Upper lobe of right lung (tissue), 1 donor: ENCODE data around the gene HOXB8. TPM values are rescaled to one million over a fixed set of nuclear protein-coding genes. Genes with fewer than 3 reads are reported as not detected.

ENCODE experiments used
- ATAC-seq: fragments of 200-7000 bp; cut with Tn5 transposase; one replicate; pipeline ENCODE4 v1.9.1; 2020; ENCODE audit warnings: mild to moderate bottlenecking, moderate library complexity
- DNase-seq: peaks from one replicate; pipeline ENCODE4 v3.0.0-alpha.2; 2020
- H3K27ac ChIP-seq: fragments of 200-600 bp; one replicate; pipeline ENCODE4 v1.8.0; 2022
- H3K27me3 ChIP-seq: fragments of 200-600 bp; one replicate; pipeline ENCODE4 v1.8.0; 2022; ENCODE audit warnings: mild to moderate bottlenecking
- H3K36me3 ChIP-seq: fragments of 200-600 bp; one replicate; pipeline ENCODE4 v1.8.0; 2022
- H3K4me1 ChIP-seq: fragments of 200-600 bp; one replicate; pipeline ENCODE4 v1.8.0; 2022
- H3K4me3 ChIP-seq: fragments of 200-600 bp; one replicate; pipeline ENCODE4 v1.8.0; 2022; ENCODE audit warnings: mild to moderate bottlenecking
- H3K9me3 ChIP-seq: fragments of 200-600 bp; one replicate; pipeline ENCODE4 v1.8.0; 2022
- CTCF ChIP-seq: fragments of 200-600 bp; IDR thresholded peaks from one replicate; pipeline ENCODE4 v1.8.0; 2022; ENCODE audit warnings: antibody characterized with exemption
- intact Hi-C: fragments of 100-400 bp; cut with DNase I; formaldehyde crosslinking; loops from one replicate; pipeline ENCODE4 v1.11.0; 2022
- total RNA-seq: library from RNA; stranded (reverse); fragmentation: NEBNext Ultra II Directional; extraction: Animal tissue kit (Norgen Biotek cat#: 25700); gene quantifications from one replicate; pipeline ENCODE4 v1.2.1, GENCODE V29; 2021
- donor health status: DM: no; HTN: yes; CAD: no; lungs with severe emphysema.

HOXB8 gene
- total RNA-seq, 1 donor from 2014 or later: 1.0 TPM

GRCh38 chr17:48622857-48623256 is 7.8 kb upstream of the HOXB8 start:
- Histone ChIP-seq H3K9me3 (no peaks in the 10 kb centered on the region), H3K4me1 (peaks cover 22% of the 10 kb centered on the region), H3K27me3 (peaks cover 100% of the 10 kb centered on the region), H3K4me3 (no peak overlapping the region), H3K36me3 (no peaks in the 10 kb centered on the region), H3K27ac (no peak overlapping the region)
- intact Hi-C loops: loop anchor here (10.0 kb wide), 1 partner anchor 308 kb away; no protein-coding TSS in a partner anchor
- no peak for ATAC-seq
- TF ChIP-seq CTCF: no peak
- DNase-seq: no peak

DNA sequence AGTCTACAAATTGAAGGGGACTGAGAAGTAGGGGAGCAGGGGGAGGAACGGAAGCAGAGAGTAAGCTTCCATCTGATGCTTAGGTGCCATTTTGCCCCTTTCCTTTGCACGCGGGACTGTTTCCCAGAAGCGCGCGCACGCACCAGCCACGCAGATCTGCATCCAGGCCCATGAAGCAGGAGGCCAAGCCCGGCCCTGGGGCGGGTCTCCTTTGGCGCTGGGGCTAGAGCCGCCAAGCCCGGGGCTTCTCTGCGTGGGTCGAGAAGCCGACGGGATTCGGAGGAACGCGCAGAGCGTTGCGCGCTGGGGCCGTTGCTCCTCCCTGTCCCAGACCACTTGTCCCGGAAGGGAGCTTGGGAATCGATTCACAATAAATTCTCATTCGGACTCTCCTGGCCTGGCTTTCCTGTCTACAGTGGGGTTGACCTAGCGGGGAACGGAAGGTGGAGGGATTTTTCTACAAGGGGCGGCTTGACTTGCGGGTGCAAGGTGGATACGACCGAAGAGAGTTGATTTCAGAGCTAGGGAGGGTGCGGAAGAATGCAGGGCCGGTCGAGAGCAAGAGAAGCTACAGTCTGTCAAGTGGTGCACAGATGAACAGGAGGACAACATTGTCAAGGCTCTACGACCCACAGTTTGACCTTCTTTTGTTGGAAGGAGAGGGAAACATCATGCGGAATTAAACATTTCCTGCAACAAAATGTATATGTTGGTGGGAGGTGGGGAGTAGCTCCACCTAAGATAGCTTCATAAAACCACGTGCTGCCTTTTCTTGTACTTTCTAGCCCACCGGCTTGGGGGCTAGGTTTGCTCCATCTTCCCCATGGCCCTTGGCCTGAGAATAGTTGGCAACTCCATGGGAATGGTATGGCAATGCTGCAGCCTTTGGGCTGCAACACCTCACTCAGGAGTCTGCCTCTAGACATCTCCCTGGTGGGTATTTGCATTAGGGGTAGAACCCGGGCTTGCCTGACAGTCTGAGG is 6.6 kb upstream of the HOXB8 start:
- no peak overlapping the region for H3K27ac ChIP-seq
- peaks cover 21% of the 10 kb centered on the region for H3K4me1 ChIP-seq
- no peak overlapping the region for H3K4me3 ChIP-seq
- intact Hi-C loops: loop anchor here (10.0 kb wide), 1 partner anchor 307 kb away; no protein-coding TSS in a partner anchor
- no peak for TF ChIP-seq CTCF
- no peaks in the 10 kb centered on the region for H3K9me3 ChIP-seq
- DNase-seq: no peak
- ATAC-seq: no peak
- peaks cover 100% of the 10 kb centered on the region for H3K27me3 ChIP-seq
- H3K36me3 ChIP-seq: no peaks in the 10 kb centered on the region

GRCh38 chr17:48620461-48621139 is 5.5 kb upstream of the HOXB8 start:
- peaks cover 100% of the 10 kb centered on the region for H3K27me3 ChIP-seq
- H3K27ac ChIP-seq: no peak overlapping the region
- peaks cover 10% of the 10 kb centered on the region for H3K4me1 ChIP-seq
- H3K36me3 ChIP-seq: no peaks in the 10 kb centered on the region
- no peaks in the 10 kb centered on the region for H3K9me3 ChIP-seq
- ATAC-seq: no peak
- no peak for TF ChIP-seq CTCF
- no peak for DNase-seq
- intact Hi-C loops: loop anchor here (10.0 kb wide), 1 partner anchor 306 kb away; no protein-coding TSS in a partner anchor
- H3K4me3 ChIP-seq: no peak overlapping the region

DNA sequence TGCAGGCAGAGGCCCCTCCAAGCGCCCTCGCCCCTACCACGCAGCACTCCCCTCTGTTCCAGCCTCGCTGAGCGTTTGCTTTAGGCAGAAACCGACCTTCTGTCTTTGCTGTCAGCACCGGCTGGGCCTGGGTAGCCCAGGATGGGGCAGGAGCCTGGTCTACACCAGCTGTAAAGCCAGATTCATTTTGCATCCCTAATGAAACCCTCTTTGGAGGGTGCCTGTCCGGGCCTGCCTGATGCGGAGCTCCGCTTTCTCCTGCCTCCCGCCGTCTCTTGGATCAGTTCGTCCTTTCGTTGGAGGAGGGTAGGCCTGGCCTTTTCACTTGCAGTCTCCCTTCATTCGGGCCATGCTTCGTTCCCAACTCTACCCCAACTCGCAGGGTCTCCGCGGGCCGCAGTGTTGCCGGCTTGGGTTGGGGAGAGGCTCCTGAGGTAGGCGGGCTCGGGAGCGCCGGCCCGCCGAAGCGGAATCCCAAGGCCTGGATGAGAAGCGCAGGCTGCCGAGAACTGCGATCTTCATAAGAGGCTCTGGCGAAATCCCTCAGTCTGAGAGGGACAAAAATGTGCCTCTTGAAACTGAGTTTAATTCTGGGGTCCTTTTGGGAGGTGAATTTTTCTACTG is 4.8 kb upstream of the HOXB8 start:
- intact Hi-C loops: loop anchor here (10.0 kb wide), 2 partner anchors 275 to 305 kb away; no protein-coding TSS in a partner anchor
- Histone ChIP-seq H3K27me3 (peaks cover 100% of the 10 kb centered on the region), H3K9me3 (no peaks in the 10 kb centered on the region), H3K36me3 (no peaks in the 10 kb centered on the region), H3K4me1 (peaks cover 3% of the 10 kb centered on the region), H3K27ac (no peak overlapping the region), H3K4me3 (no peak overlapping the region)
- no peak for TF ChIP-seq CTCF
- ATAC-seq (no peak), DNase-seq (no peak)

DNA sequence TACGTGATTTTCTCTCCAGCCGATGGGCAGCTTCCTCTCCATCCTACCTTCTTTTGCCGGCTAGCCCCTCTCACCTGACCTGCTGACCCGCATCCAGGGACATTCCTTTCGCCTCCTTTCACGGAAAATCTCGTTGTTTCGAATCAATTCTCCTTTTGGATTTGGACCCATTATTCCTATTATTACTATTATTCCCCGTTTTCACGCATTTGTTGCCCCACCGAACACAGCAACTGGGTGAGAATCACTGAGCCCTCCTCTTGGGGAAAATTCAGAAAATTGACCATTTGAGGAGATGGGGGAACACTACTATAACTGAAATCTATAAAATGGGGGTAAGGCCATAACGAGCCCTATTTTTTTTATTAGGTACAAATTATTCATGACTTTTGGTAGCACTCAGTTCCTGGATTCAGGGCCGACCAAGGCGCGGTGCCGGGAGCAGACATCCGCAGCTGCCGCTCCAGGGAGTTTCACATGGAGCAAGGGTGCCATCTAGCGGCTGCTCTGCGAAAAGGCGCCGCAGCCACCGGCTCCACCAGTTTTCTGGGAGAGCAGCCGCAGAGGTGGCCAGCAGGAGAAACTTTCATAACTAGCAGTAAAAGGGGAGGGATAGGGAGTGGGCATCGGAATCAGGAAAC is 3.3 kb upstream of the HOXB8 start:
- no peak overlapping the region for H3K4me3 ChIP-seq
- H3K27me3 ChIP-seq: peaks cover 100% of the 10 kb centered on the region
- peaks cover 3% of the 10 kb centered on the region for H3K4me1 ChIP-seq
- H3K27ac ChIP-seq: no peak overlapping the region
- no peaks in the 10 kb centered on the region for H3K36me3 ChIP-seq
- intact Hi-C loops: loop anchor here (10.0 kb wide), 1 partner anchor 274 kb away; no protein-coding TSS in a partner anchor
- DNase-seq: peak; percentile 92
- ATAC-seq: peak; percentile 95
- peak; percentile 98 for TF ChIP-seq CTCF
- H3K9me3 ChIP-seq: no peaks in the 10 kb centered on the region
